Measurements from ENCODE around the gene TGM1.

DNA sequence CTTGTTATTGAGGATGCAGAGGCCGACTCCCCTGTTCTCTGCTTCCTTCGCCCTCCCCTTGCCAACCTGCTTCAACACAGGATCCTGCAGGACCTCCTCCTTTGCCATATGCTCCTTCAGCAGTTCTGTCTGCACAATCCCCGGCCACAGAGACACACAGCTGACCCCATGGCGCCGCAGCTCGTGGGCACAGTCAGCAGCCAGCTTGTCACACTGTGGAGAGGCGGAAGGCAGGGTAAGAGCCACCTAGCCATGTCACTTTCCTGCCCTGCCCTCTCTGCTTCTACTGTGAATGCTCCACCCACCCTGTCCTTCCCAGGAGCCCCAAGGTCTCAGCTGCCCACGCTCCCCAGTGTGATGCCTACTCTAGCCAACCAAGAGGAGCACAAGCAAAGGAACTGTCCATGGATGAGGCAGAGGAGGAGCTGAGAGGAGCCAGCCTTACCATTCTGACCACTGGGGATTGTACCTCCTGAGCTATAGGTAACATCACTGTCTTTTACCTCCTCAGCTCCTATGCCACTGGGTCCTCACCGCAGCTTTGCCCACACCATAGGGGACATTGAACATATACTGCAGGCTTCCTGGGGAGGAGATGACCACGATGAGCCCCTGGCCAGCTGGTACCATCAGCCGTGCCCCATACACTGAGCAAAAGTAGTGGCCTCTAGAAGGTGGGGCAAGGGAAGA lies 29.3 kb upstream of the TGM1 start:
- TF ChIP-seq, protein P1, sequence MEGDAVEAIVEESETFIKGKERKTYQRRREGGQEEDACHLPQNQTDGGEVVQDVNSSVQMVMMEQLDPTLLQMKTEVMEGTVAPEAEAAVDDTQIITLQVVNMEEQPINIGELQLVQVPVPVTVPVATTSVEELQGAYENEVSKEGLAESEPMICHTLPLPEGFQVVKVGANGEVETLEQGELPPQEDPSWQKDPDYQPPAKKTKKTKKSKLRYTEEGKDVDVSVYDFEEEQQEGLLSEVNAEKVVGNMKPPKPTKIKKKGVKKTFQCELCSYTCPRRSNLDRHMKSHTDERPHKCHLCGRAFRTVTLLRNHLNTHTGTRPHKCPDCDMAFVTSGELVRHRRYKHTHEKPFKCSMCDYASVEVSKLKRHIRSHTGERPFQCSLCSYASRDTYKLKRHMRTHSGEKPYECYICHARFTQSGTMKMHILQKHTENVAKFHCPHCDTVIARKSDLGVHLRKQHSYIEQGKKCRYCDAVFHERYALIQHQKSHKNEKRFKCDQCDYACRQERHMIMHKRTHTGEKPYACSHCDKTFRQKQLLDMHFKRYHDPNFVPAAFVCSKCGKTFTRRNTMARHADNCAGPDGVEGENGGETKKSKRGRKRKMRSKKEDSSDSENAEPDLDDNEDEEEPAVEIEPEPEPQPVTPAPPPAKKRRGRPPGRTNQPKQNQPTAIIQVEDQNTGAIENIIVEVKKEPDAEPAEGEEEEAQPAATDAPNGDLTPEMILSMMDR (IDR thresholded peaks at IDR 0.05): no peak
- TF ChIP-seq EP300 (IDR thresholded peaks at IDR 0.05) (no peak), POLR2A (IDR thresholded peaks at IDR 0.05) (no peak)
